ENCODE results near the gene KCNH6.

KCNH6 gene

GRCh38 chr17:63500543-63501390, 22.4 kb upstream of the KCNH6 start:
- CTCF ChIA-PET: interaction anchor here (1.1 kb wide), 1 partner anchor 12 kb away, joined by 3 read pairs; no protein-coding TSS in a partner anchor
- POLR2A ChIA-PET: no interaction called here
- Histone ChIP-seq H3K36me3 (ENCODE audit: control insufficient read depth in 2 of 2, insufficient read depth in 1 of 2, low read length in 2 of 2) (no peaks in the 10 kb centered on the region), H3K9me3 (ENCODE audit: control insufficient read depth, insufficient read depth, low read depth, low read length) (no peaks in the 10 kb centered on the region), H3K4me3 (ENCODE audit: low read depth, low read length) (no peak overlapping the region), H3K4me1 (ENCODE audit: control insufficient read depth, insufficient read depth, low read length) (no peaks in the 10 kb centered on the region), H3K27ac (ENCODE audit: extremely low read depth, low read depth, low read length) (no peak overlapping the region)
- TF ChIP-seq, protein P1, sequence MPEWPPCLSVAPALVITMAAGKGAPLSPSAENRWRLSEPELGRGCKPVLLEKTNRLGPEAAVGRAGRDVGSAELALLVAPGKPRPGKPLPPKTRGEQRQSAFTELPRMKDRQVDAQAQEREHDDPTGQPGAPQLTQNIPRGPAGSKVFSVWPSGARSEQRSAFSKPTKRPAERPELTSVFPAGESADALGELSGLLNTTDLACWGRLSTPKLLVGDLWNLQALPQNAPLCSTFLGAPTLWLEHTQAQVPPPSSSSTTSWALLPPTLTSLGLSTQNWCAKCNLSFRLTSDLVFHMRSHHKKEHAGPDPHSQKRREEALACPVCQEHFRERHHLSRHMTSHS (tag by site-specific recombination; IDR thresholded peaks at IDR 0.05): no peak
- peak; percentile 61 for TF ChIP-seq ZNF398 (tag by site-specific recombination; IDR thresholded peaks at IDR 0.05)
- no peak for TF ChIP-seq ZFHX2 (tag by site-specific recombination; conservative IDR thresholded peaks at IDR 0.05)
- TF ChIP-seq, protein P2, sequence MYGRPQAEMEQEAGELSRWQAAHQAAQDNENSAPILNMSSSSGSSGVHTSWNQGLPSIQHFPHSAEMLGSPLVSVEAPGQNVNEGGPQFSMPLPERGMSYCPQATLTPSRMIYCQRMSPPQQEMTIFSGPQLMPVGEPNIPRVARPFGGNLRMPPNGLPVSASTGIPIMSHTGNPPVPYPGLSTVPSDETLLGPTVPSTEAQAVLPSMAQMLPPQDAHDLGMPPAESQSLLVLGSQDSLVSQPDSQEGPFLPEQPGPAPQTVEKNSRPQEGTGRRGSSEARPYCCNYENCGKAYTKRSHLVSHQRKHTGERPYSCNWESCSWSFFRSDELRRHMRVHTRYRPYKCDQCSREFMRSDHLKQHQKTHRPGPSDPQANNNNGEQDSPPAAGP (tag by site-specific recombination; IDR thresholded peaks at IDR 0.05): peak; percentile 43; the same call in 1 of the 2 replicates
- no peak for TF ChIP-seq GFI1B (tag by site-specific recombination; IDR thresholded peaks at IDR 0.05)
- no peak for TF ChIP-seq ZNF623 (tag by site-specific recombination; IDR thresholded peaks at IDR 0.05)
- no peak for TF ChIP-seq ZNF707 (tag by site-specific recombination; IDR thresholded peaks at IDR 0.05)
- TF ChIP-seq ZBTB26 (tag by site-specific recombination; optimal IDR thresholded peaks at IDR 0.05): no peak
- no peak for TF ChIP-seq ZNF785 (tag by site-specific recombination; IDR thresholded peaks at IDR 0.05)
- no peak for TF ChIP-seq ZNF302 (tag by site-specific recombination; IDR thresholded peaks at IDR 0.05; ENCODE audit: low read depth)
- TF ChIP-seq ZNF311 (tag by site-specific recombination; IDR thresholded peaks at IDR 0.05; ENCODE audit: borderline replicate concordance): 0 out of 2 replicates have a peak, but pooled peaks have one; percentile 41
- TF ChIP-seq ZBTB8A (tag by site-specific recombination; IDR thresholded peaks at IDR 0.05): no peak
- 0 out of 2 replicates have a peak, but pooled peaks have one; percentile 17 for TF ChIP-seq WT1 (tag by site-specific recombination; IDR thresholded peaks at IDR 0.05)
- no peak for TF ChIP-seq KLF1 (tag by site-specific recombination; IDR thresholded peaks at IDR 0.05)
- TF ChIP-seq ZBTB10 (tag by site-specific recombination; IDR thresholded peaks at IDR 0.05): no peak
- TF ChIP-seq ZNF221 (tag by site-specific recombination; IDR thresholded peaks at IDR 0.05; ENCODE audit: borderline replicate concordance): no peak
- TF ChIP-seq, protein P3, sequence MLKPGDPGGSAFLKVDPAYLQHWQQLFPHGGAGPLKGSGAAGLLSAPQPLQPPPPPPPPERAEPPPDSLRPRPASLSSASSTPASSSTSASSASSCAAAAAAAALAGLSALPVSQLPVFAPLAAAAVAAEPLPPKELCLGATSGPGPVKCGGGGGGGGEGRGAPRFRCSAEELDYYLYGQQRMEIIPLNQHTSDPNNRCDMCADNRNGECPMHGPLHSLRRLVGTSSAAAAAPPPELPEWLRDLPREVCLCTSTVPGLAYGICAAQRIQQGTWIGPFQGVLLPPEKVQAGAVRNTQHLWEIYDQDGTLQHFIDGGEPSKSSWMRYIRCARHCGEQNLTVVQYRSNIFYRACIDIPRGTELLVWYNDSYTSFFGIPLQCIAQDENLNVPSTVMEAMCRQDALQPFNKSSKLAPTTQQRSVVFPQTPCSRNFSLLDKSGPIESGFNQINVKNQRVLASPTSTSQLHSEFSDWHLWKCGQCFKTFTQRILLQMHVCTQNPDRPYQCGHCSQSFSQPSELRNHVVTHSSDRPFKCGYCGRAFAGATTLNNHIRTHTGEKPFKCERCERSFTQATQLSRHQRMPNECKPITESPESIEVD (tag by site-specific recombination; IDR thresholded peaks at IDR 0.05): no peak
- TF ChIP-seq ZNF148 (tag by site-specific recombination; IDR thresholded peaks at IDR 0.05; ENCODE audit: borderline replicate concordance): 0 out of 2 replicates have a peak, but pooled peaks have one; percentile 57
- TF ChIP-seq ZNF555 (tag by site-specific recombination; conservative IDR thresholded peaks at IDR 0.05): no peak
- TF ChIP-seq ZNF366 (tag by site-specific recombination; conservative IDR thresholded peaks at IDR 0.05): 0 out of 2 replicates have a peak, but pooled peaks have one; percentile 21
- TF ChIP-seq BCL11B (tag by site-specific recombination; IDR thresholded peaks at IDR 0.05; ENCODE audit: low read depth): no peak
- no peak for TF ChIP-seq ZNF610 (tag by site-specific recombination; IDR thresholded peaks at IDR 0.05; ENCODE audit: borderline replicate concordance)
